ENCODE measurements around the gene PRKRIP1.
A peak's percentile ranks its signal among the peaks of the same experiment; 100 is the strongest.

The PRKRIP1 gene

GRCh38 chr7:102392330-102392729, 3.8 kb upstream of the PRKRIP1 start:
- Histone ChIP-seq H3K9me3 (ENCODE audit: insufficient read depth, low read length) (no peaks in the 10 kb centered on the region), H3K79me2 (ENCODE audit: insufficient read depth, low read length) (peaks cover 10% of the 10 kb centered on the region), H3K27ac (ENCODE audit: low read depth, low read length) (no peak overlapping the region), H4K20me1 (ENCODE audit: low read depth, low read length) (no peaks in the 10 kb centered on the region; the same call in 1 of the 2 replicates), H3K27me3 (ENCODE audit: low read length) (no peaks in the 10 kb centered on the region), H3K36me3 (ENCODE audit: low read length) (peaks cover 12% of the 10 kb centered on the region; the same call in 1 of the 2 replicates), H3K4me2 (ENCODE audit: low read depth, low read length, poor library complexity, severe bottlenecking) (no peak overlapping the region), H3K9ac (ENCODE audit: low read length) (no peak overlapping the region), H3K9me2 (replicated peaks; ENCODE audit: insufficient read depth, low read length) (no peaks in the 10 kb centered on the region), H2AFZ (ENCODE audit: low read depth, low read length, severe bottlenecking) (no peak overlapping the region), H3K4me3 (ENCODE audit: insufficient read depth, low read length, poor library complexity, severe bottlenecking) (no peak overlapping the region), H3F3A (ENCODE audit: insufficient read depth) (peaks cover 48% of the 10 kb centered on the region)
- TF ChIP-seq EZH2phosphoT487 (conservative IDR thresholded peaks at IDR 0.05; ENCODE audit: low read length): no peak
- TF ChIP-seq, protein P1, sequence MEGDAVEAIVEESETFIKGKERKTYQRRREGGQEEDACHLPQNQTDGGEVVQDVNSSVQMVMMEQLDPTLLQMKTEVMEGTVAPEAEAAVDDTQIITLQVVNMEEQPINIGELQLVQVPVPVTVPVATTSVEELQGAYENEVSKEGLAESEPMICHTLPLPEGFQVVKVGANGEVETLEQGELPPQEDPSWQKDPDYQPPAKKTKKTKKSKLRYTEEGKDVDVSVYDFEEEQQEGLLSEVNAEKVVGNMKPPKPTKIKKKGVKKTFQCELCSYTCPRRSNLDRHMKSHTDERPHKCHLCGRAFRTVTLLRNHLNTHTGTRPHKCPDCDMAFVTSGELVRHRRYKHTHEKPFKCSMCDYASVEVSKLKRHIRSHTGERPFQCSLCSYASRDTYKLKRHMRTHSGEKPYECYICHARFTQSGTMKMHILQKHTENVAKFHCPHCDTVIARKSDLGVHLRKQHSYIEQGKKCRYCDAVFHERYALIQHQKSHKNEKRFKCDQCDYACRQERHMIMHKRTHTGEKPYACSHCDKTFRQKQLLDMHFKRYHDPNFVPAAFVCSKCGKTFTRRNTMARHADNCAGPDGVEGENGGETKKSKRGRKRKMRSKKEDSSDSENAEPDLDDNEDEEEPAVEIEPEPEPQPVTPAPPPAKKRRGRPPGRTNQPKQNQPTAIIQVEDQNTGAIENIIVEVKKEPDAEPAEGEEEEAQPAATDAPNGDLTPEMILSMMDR (IDR thresholded peaks at IDR 0.05; ENCODE audit: insufficient read depth, low read length, poor library complexity, severe bottlenecking): no peak

DNA sequence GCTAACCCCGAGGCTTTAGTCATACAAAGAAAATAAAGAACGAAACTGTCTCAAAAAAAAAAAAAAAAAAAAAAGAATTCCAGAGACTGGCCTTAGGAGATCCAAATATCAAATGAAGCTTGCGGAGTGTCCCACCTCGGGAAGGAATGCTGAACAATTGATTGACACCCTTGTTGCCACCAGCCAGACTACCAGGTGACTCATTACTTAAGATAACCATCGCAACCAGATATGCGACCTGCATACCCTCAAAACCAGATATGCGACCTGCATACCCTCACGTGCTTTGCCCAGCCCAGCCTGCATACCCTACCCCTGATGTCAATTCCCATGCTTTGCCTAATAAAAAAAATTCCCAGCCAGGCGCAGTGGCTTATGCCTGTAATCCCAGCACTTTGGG, 2.7 kb upstream of the PRKRIP1 start:
- H3K4me2 ChIP-seq (ENCODE audit: low read depth, low read length, poor library complexity, severe bottlenecking): no peak overlapping the region
- no peaks in the 10 kb centered on the region for H3K9me2 ChIP-seq (replicated peaks; ENCODE audit: insufficient read depth, low read length)
- no peaks in the 10 kb centered on the region; the same call in 1 of the 2 replicates for H4K20me1 ChIP-seq (ENCODE audit: low read depth, low read length)
- H3K36me3 ChIP-seq (ENCODE audit: low read length): peaks cover 13% of the 10 kb centered on the region; the same call in 1 of the 2 replicates
- H3K27me3 ChIP-seq (ENCODE audit: low read length): no peaks in the 10 kb centered on the region
- TF ChIP-seq, protein P1 (IDR thresholded peaks at IDR 0.05; ENCODE audit: insufficient read depth, low read length, poor library complexity, severe bottlenecking): no peak
- no peak for TF ChIP-seq EZH2phosphoT487 (conservative IDR thresholded peaks at IDR 0.05; ENCODE audit: low read length)
- no peak overlapping the region for H3K27ac ChIP-seq (ENCODE audit: low read depth, low read length)
- H3K79me2 ChIP-seq (ENCODE audit: insufficient read depth, low read length): peaks cover 12% of the 10 kb centered on the region
- no peak overlapping the region for H3K4me3 ChIP-seq (ENCODE audit: insufficient read depth, low read length, poor library complexity, severe bottlenecking)
- H3F3A ChIP-seq (ENCODE audit: insufficient read depth): peaks cover 41% of the 10 kb centered on the region
- H3K9me3 ChIP-seq (ENCODE audit: insufficient read depth, low read length): no peaks in the 10 kb centered on the region
- H2AFZ ChIP-seq (ENCODE audit: low read depth, low read length, severe bottlenecking): no peak overlapping the region
- no peak overlapping the region for H3K9ac ChIP-seq (ENCODE audit: low read length)

DNA sequence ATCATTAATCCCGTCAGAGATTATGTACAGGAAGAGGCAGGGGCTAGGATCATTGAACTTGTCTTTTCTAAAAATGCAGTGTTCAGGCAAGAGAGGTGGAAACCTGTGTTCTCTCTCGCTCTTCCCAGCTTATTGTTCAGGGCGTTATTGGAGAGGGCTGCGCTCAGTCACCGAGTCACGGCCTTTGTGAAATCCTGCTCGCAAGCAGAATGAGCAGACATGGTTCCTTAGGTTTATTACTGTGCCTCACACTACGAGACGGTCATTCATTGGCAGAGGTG, 631 bp upstream of the PRKRIP1 start:
- Histone ChIP-seq H3K36me3 (ENCODE audit: low read length) (peaks cover 21% of the 10 kb centered on the region; the same call in 1 of the 2 replicates), H3K9me3 (ENCODE audit: insufficient read depth, low read length) (no peaks in the 10 kb centered on the region), H3K79me2 (ENCODE audit: insufficient read depth, low read length) (peaks cover 12% of the 10 kb centered on the region), H3K27ac (ENCODE audit: low read depth, low read length) (peak overlapping the region; percentile 78), H2AFZ (ENCODE audit: low read depth, low read length, severe bottlenecking) (no peak overlapping the region), H3F3A (ENCODE audit: insufficient read depth) (peaks cover 35% of the 10 kb centered on the region), H3K4me2 (ENCODE audit: low read depth, low read length, poor library complexity, severe bottlenecking) (peak overlapping the region; percentile 82), H3K9ac (ENCODE audit: low read length) (peak overlapping the region; percentile 87), H4K20me1 (ENCODE audit: low read depth, low read length) (no peaks in the 10 kb centered on the region; the same call in 1 of the 2 replicates), H3K9me2 (replicated peaks; ENCODE audit: insufficient read depth, low read length) (no peaks in the 10 kb centered on the region), H3K27me3 (ENCODE audit: low read length) (no peaks in the 10 kb centered on the region), H3K4me3 (ENCODE audit: insufficient read depth, low read length, poor library complexity, severe bottlenecking) (peak overlapping the region; percentile 52)
- TF ChIP-seq, protein P1 (IDR thresholded peaks at IDR 0.05; ENCODE audit: insufficient read depth, low read length, poor library complexity, severe bottlenecking): no peak
- TF ChIP-seq EZH2phosphoT487 (conservative IDR thresholded peaks at IDR 0.05; ENCODE audit: low read length): no peak

Data from SU-DHL-6 (cell line).